GM19455 (cell line): ENCODE measurements around the gene CTR9.

Experiments
- ATAC-seq: cut with Tn5 transposase; IDR thresholded peaks from one replicate; pipeline ENCODE4 v1.9.1; 2021; ENCODE audit not compliant: unreplicated experiment

Gene CTR9

GRCh38 chr11:10742460-10743208 lies 8.4 kb upstream of the CTR9 start:
- no peak for ATAC-seq

DNA sequence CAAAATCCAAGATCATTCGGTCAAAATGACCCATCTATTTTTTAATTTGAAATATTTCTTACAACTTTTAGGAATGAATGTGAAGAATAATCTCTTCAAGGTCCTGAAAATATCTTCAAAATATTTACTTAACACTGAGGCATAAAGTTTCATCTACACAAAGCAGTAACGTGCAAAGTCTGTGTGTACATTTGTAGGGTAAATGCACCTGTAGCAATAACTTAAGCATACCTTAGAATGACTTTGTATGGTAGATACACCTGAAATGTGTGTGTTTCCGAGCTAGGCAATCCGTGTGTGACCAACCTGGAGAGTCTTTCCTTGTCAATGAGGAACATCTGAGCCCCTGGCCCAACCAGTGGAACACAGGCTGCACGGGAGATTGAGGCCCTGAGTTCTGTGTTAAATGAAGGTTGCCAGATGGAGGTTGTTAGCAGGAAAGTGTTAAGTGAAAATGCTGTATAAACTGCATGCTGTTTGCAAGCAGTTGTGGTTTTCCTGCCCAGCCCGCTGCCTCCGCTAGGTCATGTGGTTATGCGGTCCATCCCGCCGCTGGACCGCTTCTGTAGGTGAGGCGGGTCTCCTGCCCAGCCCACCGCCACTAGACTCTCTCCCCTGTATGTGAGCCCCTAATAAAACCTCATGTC lies 7.6 kb upstream of the CTR9 start:
- ATAC-seq = no peak

- ATAC-seq = no peak
These were observed 6.8 kb upstream of the CTR9 start for GRCh38 chr11:10744206-10744605.

- ATAC-seq = no peak
These were observed 4.2 kb upstream of the CTR9 start for GRCh38 chr11:10746871-10747270.

DNA sequence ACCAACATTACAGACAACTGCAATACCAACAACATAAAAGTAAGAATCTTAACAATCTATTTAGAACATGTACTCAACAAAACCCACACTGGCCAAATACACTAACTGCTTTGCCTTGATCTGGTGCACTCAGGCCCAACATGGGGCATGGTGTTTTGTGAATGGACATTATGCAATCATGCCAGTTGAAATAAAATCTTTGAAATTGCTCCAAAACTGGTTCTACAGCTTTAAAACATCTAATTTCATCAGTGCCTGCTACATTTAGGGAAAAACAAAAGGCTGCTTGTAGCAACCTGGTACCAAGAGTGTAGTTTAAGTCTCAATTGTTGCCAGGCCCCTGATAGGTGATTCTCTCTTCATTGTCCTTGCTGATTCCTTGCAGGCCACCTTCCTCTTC lies 3.3 kb upstream of the CTR9 start:
- ATAC-seq = no peak

DNA sequence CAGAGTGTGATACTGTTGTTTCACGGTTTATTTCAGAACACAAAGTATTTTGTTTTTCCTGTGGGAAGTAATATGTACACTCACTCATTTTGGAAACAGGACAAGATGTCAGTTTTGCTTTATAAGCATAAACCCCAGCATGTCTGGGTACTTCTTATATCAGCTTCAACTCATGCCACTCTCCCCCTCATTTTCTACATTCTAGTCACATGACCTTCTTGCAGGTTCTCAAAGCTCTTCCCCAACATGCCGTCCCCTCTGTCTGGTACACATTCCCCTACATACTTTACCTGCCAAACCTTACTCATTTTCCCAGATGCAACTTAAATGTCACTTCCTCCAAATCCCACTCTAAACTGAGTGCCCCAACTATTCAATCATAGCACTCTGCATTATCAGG lies 1.6 kb upstream of the CTR9 start:
- no peak for ATAC-seq

DNA sequence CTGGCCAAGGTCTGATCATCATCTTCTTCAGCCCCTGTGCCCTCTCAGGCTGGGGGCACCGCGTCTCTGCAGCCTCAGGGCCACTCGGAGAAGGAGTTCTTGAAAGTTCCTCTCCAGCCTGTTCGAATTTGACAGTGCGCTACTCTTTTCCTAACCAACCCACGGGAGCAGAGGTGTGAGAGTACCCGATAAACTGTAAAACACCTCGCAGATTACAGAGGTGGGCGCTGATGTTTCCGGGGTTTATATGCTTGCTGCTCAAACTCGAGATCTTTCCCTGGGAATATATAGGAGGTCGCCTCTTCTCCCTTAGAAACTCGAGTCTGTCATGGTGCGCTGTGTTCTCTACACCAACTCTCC lies 515 bp downstream of the CTR9 start:
- ATAC-seq = peak; percentile 25

- ATAC-seq = no peak
These were observed 1.0 kb downstream of the CTR9 start for GRCh38 chr11:10752061-10752460.

- no peak for ATAC-seq
These were observed 1.4 kb downstream of the CTR9 start for GRCh38 chr11:10752486-10752885.

DNA sequence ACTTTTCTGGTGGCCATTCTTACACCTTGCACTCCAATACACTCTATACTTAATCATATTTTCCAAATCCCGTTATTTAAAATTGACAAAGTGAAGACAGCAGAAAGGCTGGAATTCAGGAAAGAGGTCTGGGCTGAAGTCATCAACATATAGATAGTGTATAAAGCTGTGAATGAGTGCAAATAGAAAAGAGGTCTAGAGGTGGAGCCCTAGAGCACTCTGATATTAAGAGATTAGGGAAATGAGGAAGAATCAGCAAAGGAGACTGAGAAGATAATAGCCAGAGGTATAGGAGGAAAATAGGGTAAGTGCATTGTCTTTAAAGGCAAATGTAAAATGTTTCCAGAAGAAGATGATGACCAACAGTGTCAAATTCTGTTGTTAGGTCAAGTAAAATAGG lies 7.9 kb downstream of the CTR9 start:
- no peak for ATAC-seq

DNA sequence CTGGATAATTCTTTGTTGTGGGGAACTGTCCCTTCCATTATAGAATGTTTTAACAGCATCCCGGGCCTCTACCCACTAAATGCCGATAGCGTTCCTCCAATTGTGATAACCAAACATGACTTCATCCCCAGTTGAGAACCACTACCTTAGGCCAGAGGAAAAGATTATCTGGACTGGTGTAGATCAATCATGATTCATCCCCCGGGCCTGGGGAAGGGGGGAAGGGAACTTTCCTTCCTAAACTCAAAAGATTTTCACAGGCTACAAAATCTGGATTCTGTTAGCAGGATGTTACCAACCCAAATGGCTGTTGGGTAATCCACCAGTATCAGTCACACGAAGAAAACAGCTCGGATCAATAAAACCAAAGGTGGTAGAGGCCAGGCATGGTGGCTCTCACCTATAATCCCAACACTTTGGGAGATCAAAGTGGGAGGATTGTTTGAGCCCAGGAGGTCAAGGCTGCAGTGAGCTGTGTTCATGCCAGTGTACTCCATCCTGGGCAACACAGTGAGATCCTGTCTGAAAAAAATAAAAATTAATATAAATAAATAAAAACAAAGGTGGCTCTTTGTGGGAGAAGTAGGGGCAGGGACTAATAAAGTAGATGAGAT lies 10.1 kb downstream of the CTR9 start:
- no peak for ATAC-seq

GRCh38 chr11:10762185-10762584 lies 11.1 kb downstream of the CTR9 start:
- ATAC-seq = peak; percentile 79

GRCh38 chr11:10762913-10763421 lies 11.9 kb downstream of the CTR9 start:
- ATAC-seq = no peak

- ATAC-seq = no peak
These were observed 12.7 kb downstream of the CTR9 start for GRCh38 chr11:10763766-10764165.

GRCh38 chr11:10764412-10764811 lies 13.4 kb downstream of the CTR9 start:
- no peak for ATAC-seq

DNA sequence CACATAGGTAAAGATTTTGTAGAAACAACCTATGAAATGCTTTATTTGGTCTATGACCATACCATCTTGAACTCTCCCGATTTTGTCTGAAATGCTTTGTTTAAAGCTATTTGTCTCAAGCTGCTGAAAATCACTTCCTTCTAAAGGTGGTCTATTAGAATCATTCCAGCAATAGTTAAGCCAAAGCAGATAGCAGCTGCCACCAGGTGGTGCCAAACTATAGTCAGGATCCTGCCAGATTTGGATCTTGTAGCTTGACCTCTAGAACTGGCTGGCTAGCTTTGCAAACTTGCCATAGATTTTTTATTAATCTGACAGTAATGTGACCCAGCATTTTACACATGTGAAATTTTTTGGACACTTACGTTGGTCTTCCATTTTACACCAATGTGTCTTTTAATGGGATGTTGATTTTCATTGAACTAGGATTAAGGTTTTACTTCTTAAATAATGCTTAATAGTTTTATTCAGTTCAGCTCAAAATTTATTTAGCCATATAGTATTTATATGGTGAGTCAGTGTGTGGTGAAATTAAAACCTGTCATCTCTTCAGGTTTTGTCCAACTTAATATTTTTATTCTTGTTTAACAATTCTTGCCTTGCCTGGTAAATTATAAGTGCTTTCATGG lies 19.7 kb downstream of the CTR9 start:
- ATAC-seq = no peak

DNA sequence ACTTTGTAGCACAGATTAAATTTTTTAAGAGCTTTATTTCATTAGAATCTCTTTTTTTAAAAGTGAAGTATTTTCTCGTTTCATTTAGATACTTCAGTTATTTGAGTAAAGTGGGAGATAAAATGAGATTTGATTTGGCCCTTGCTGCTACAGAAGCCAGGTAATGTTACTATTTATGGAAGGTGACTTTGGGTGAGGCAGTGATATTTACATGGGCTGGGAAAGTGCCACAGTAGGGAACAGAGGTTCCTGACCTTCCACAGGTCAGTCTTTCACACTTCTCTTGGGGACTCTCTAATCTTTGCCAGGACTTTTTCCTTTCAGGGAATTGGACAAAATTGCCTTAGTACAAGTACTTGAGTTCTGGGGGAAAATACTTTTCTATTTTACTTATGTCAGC lies 20.4 kb downstream of the CTR9 start:
- no peak for ATAC-seq

- ATAC-seq = no peak
These were observed 23.8 kb downstream of the CTR9 start for GRCh38 chr11:10774811-10775210.

DNA sequence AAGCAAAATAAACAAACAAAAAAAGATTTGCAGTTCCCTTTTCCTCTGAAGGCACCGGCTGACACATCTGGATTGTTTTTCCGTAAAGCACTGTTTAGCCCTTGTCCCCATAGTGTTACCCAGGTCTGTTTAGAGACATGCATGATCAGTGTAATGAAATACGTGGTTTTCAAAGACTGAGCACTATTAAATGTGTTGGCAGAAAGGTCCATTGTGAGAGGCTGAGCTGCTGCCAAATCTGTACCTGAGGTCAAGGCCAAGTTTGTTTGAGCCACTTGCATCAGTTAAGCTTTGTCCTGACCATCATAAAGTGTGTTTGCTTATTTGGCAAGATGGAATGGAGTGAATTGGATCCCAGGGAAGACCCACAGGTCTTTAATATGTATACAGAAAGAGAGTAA lies 26.3 kb downstream of the CTR9 start:
- ATAC-seq = no peak

DNA sequence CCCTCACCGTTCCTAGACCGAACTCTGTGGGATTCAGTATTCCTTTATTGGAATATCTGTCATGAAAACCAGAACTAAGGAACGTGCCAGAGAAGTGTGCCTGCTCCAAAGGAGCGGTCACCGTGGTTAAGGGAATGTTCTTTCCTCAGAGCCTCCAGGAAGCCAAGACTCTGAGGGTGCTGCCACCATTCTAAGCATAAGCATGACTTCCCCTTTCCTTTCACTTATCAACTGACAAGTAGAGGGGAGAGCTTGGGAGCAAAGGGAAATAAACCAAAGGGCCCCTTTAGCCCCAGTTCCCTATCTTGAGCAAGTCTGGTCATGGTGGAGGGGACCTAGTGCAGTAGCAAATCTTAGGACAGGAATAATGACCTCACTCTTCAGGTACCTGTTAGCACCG lies 26.8 kb downstream of the CTR9 start:
- ATAC-seq = no peak

GRCh38 chr11:10778217-10778970 lies 27.3 kb downstream of the CTR9 start:
- no peak for ATAC-seq
